Measurements from ENCODE around the gene ASPHD1.

- no peak for TF ChIP-seq CTCF (IDR thresholded peaks at IDR 0.05)
- no peak for TF ChIP-seq POLR2A (IDR thresholded peaks at IDR 0.05)
Observed at GRCh38 chr16:29925105-29925756, 24.9 kb downstream of the ASPHD1 start.

Data from heart left ventricle (tissue), 13 donors.